ENCODE data around the gene PRDM16.

The PRDM16 gene

GRCh38 chr1:3466366-3467075 lies 397.5 kb downstream of the PRDM16 start:
- Histone ChIP-seq H3K4me3 (ENCODE audit: low read length) (no peak overlapping the region), H3K36me3 (ENCODE audit: control insufficient read depth, insufficient read depth, low read length) (peaks cover 7% of the 10 kb centered on the region), H3K9me3 (ENCODE audit: control insufficient read depth, insufficient read depth, low read length) (no peaks in the 10 kb centered on the region), H3K27me3 (ENCODE audit: control insufficient read depth, insufficient read depth, low read length) (no peaks in the 10 kb centered on the region), H3K4me1 (ENCODE audit: control insufficient read depth, insufficient read depth, low read length) (peaks cover 5% of the 10 kb centered on the region), H3K27ac (ENCODE audit: low read length) (no peak overlapping the region)
- no CpG with 5 or more reads among the region's 16 CpGs for WGBS (ENCODE audit: insufficient coverage, insufficient read length)
- no peak for DNase-seq (ENCODE audit: low read depth, low spot score)

- no peak overlapping the region for H3K4me3 ChIP-seq (ENCODE audit: low read length)
- H3K9me3 ChIP-seq (ENCODE audit: control insufficient read depth, insufficient read depth, low read length) = no peaks in the 10 kb centered on the region
- no CpG with 5 or more reads among the region's 35 CpGs for WGBS (ENCODE audit: insufficient coverage, insufficient read length)
- peaks cover 7% of the 10 kb centered on the region; the same call in 1 of the 2 replicates for H3K36me3 ChIP-seq (ENCODE audit: control insufficient read depth, insufficient read depth, low read length)
- no peak for DNase-seq (ENCODE audit: low read depth, low spot score)
- no peak overlapping the region for H3K27ac ChIP-seq (ENCODE audit: low read length)
- H3K27me3 ChIP-seq (ENCODE audit: control insufficient read depth, insufficient read depth, low read length) = no peaks in the 10 kb centered on the region
- peaks cover 9% of the 10 kb centered on the region for H3K4me1 ChIP-seq (ENCODE audit: control insufficient read depth, insufficient read depth, low read length)
Measured at GRCh38 chr1:3467096-3468036, 398.4 kb downstream of the PRDM16 start.

- Histone ChIP-seq H3K4me1 (ENCODE audit: control insufficient read depth, insufficient read depth, low read length) (peaks cover 9% of the 10 kb centered on the region), H3K9me3 (ENCODE audit: control insufficient read depth, insufficient read depth, low read length) (no peaks in the 10 kb centered on the region), H3K36me3 (ENCODE audit: control insufficient read depth, insufficient read depth, low read length) (peaks cover 7% of the 10 kb centered on the region; the same call in 1 of the 2 replicates), H3K27me3 (ENCODE audit: control insufficient read depth, insufficient read depth, low read length) (no peaks in the 10 kb centered on the region), H3K4me3 (ENCODE audit: low read length) (no peak overlapping the region), H3K27ac (ENCODE audit: low read length) (no peak overlapping the region)
- DNase-seq (ENCODE audit: low read depth, low spot score) = no peak
- WGBS (ENCODE audit: insufficient coverage, insufficient read length) = no CpG with 5 or more reads among the region's 34 CpGs
Measured at GRCh38 chr1:3468236-3469103, 399.5 kb downstream of the PRDM16 start.

- WGBS (ENCODE audit: insufficient coverage, insufficient read length) = no CpG with 5 or more reads among the region's 31 CpGs
- no peak overlapping the region for H3K27ac ChIP-seq (ENCODE audit: low read length)
- H3K4me1 ChIP-seq (ENCODE audit: control insufficient read depth, insufficient read depth, low read length) = peaks cover 9% of the 10 kb centered on the region
- no peak overlapping the region for H3K4me3 ChIP-seq (ENCODE audit: low read length)
- H3K27me3 ChIP-seq (ENCODE audit: control insufficient read depth, insufficient read depth, low read length) = no peaks in the 10 kb centered on the region
- no peak for DNase-seq (ENCODE audit: low read depth, low spot score)
- H3K36me3 ChIP-seq (ENCODE audit: control insufficient read depth, insufficient read depth, low read length) = peaks cover 11% of the 10 kb centered on the region; the same call in 1 of the 2 replicates
- no peaks in the 10 kb centered on the region for H3K9me3 ChIP-seq (ENCODE audit: control insufficient read depth, insufficient read depth, low read length)
Measured at GRCh38 chr1:3469104-3469848, 400.3 kb downstream of the PRDM16 start.

- Histone ChIP-seq H3K27me3 (ENCODE audit: control insufficient read depth, insufficient read depth, low read length) (no peaks in the 10 kb centered on the region), H3K4me1 (ENCODE audit: control insufficient read depth, insufficient read depth, low read length) (peaks cover 9% of the 10 kb centered on the region)
- DNase-seq (ENCODE audit: low read depth, low spot score) = no peak
Measured at GRCh38 chr1:3469849-3470649, 401.0 kb downstream of the PRDM16 start.

GRCh38 chr1:3470650-3471355 lies 401.8 kb downstream of the PRDM16 start:
- Histone ChIP-seq H3K9me3 (ENCODE audit: control insufficient read depth, insufficient read depth, low read length) (no peaks in the 10 kb centered on the region), H3K4me3 (ENCODE audit: low read length) (no peak overlapping the region), H3K36me3 (ENCODE audit: control insufficient read depth, insufficient read depth, low read length) (peaks cover 12% of the 10 kb centered on the region), H3K27ac (ENCODE audit: low read length) (no peak overlapping the region), H3K27me3 (ENCODE audit: control insufficient read depth, insufficient read depth, low read length) (no peaks in the 10 kb centered on the region), H3K4me1 (ENCODE audit: control insufficient read depth, insufficient read depth, low read length) (peaks cover 9% of the 10 kb centered on the region)
- WGBS (ENCODE audit: insufficient coverage, insufficient read length) = no CpG with 5 or more reads among the region's 22 CpGs
- no peak for DNase-seq (ENCODE audit: low read depth, low spot score)

More at GRCh38 chr1:3469849-3470649, 401.0 kb downstream of the PRDM16 start:
- WGBS (ENCODE audit: insufficient coverage, insufficient read length) = 100% methylated on average over 2 of the region's 17 CpGs
- Histone ChIP-seq H3K27ac (ENCODE audit: low read length) (no peak overlapping the region), H3K36me3 (ENCODE audit: control insufficient read depth, insufficient read depth, low read length) (peaks cover 11% of the 10 kb centered on the region; the same call in 1 of the 2 replicates), H3K9me3 (ENCODE audit: control insufficient read depth, insufficient read depth, low read length) (no peaks in the 10 kb centered on the region), H3K4me3 (ENCODE audit: low read length) (no peak overlapping the region)

GRCh38 chr1:3471356-3472087 lies 402.5 kb downstream of the PRDM16 start:
- no peak for DNase-seq (ENCODE audit: low read depth, low spot score)
- Histone ChIP-seq H3K4me3 (ENCODE audit: low read length) (no peak overlapping the region), H3K27ac (ENCODE audit: low read length) (no peak overlapping the region), H3K36me3 (ENCODE audit: control insufficient read depth, insufficient read depth, low read length) (peaks cover 14% of the 10 kb centered on the region), H3K27me3 (ENCODE audit: control insufficient read depth, insufficient read depth, low read length) (no peaks in the 10 kb centered on the region), H3K4me1 (ENCODE audit: control insufficient read depth, insufficient read depth, low read length) (peaks cover 9% of the 10 kb centered on the region), H3K9me3 (ENCODE audit: control insufficient read depth, insufficient read depth, low read length) (no peaks in the 10 kb centered on the region)
- no CpG with 5 or more reads among the region's 25 CpGs for WGBS (ENCODE audit: insufficient coverage, insufficient read length)

- Histone ChIP-seq H3K36me3 (ENCODE audit: control insufficient read depth, insufficient read depth, low read length) (peaks cover 14% of the 10 kb centered on the region), H3K4me3 (ENCODE audit: low read length) (no peak overlapping the region), H3K27ac (ENCODE audit: low read length) (no peak overlapping the region), H3K27me3 (ENCODE audit: control insufficient read depth, insufficient read depth, low read length) (no peaks in the 10 kb centered on the region), H3K9me3 (ENCODE audit: control insufficient read depth, insufficient read depth, low read length) (no peaks in the 10 kb centered on the region), H3K4me1 (ENCODE audit: control insufficient read depth, insufficient read depth, low read length) (peaks cover 9% of the 10 kb centered on the region)
- no CpG with 5 or more reads among the region's 25 CpGs for WGBS (ENCODE audit: insufficient coverage, insufficient read length)
- no peak for DNase-seq (ENCODE audit: low read depth, low spot score)
Measured at GRCh38 chr1:3472088-3472850, 403.3 kb downstream of the PRDM16 start.

Measured in iPS DF 6.9 (cell line).